ENCODE measurements around the gene MICB.
"Not testable (repeated sequence)": the region's sequence is repeated elsewhere in the genome, so short reads cannot be mapped to it uniquely, and the experiment has no call there.

Gene MICB

GRCh38 chr6:31476515-31477139 lies 21.3 kb upstream of the MICB start:
- DNase-seq = no peak

- no peak for DNase-seq
These were observed 20.4 kb upstream of the MICB start for GRCh38 chr6:31477521-31477920.

GRCh38 chr6:31478186-31478950 lies 19.6 kb upstream of the MICB start:
- DNase-seq = no peak

- DNase-seq = no peak
These were observed 18.6 kb upstream of the MICB start for GRCh38 chr6:31479151-31479932.

DNA sequence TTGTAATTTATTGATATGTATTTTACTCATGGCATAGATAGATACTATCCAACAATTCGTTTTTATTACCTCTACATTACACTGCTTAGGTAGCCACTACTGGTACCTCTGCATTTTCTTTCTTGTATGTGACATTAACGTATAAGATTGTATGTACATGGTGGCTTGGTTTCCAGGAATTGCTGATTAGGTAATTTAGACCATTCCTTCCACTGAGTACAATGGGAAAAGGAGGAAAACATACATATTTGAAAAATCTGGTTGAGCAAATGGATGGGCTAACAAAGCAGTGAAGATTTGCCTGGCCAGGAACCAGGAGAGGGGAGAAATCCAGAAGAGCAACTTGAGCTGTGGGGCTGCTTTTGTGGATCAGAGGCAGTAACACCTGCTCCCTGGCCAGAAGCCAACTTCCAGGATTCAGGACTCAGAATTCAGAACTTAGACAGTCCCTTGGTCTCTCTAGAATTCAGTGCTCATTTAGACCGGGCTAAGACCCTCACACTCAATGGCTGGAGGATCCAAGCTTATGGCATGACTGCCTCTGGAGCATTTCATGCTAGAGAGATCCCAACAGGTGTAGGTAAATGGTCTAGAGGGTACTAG lies 17.9 kb upstream of the MICB start:
- DNase-seq = no peak

GRCh38 chr6:31480574-31480973 lies 17.4 kb upstream of the MICB start:
- DNase-seq = no peak

GRCh38 chr6:31483392-31483791 lies 14.6 kb upstream of the MICB start:
- DNase-seq = no peak

- no peak for DNase-seq
These were observed 12.9 kb upstream of the MICB start for GRCh38 chr6:31485055-31485454.

GRCh38 chr6:31486065-31486837 lies 11.7 kb upstream of the MICB start:
- DNase-seq = not testable (repeated sequence)

DNA sequence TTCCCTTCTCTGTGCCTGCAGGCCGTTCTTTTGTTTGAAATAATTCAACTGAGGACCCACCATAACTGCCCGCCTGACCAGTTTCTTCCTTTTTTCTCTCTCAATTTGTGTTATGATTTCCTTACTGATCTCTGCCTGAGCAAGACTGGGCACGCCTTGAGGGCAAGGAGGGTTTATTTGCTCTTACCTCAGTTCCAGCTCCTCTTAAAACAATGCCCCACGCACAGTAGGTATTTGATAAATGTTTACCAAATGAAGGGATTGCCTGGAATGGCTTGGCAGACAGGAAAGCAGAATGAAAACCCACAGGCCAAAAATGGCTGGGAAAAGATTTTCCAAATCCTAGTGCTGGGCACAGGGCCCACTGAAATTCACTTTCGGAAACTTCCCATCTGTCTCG lies 10.3 kb upstream of the MICB start:
- not testable (repeated sequence) for DNase-seq

GRCh38 chr6:31489086-31489485 lies 8.9 kb upstream of the MICB start:
- DNase-seq = no peak

GRCh38 chr6:31490115-31490873 lies 7.7 kb upstream of the MICB start:
- no peak for DNase-seq

GRCh38 chr6:31493550-31493874 lies 4.4 kb upstream of the MICB start:
- not testable (repeated sequence) for DNase-seq

GRCh38 chr6:31493875-31494694 lies 3.9 kb upstream of the MICB start:
- DNase-seq = peak; percentile 60

GRCh38 chr6:31495580-31495979 lies 2.4 kb upstream of the MICB start:
- DNase-seq = no peak

DNA sequence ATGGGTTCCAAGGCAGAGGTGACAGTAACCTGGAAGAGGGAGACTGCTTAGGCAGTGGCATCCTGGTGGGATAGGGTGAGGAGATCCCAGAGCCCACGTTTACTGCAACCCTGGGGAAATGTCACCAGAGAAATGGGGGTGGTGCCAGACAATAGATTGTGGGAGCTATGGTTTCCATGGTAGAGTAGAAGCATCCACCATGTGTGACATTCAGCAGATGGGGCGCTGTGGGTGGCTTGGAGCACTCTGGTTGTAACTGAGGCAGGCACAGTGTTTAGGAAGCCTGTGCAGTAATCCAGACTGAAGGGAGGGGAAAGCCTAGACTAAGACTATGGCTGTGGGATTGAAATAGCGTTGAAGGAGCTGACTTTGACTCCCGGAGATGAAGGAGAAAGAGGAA lies 1.1 kb upstream of the MICB start:
- not testable (repeated sequence) for DNase-seq

GRCh38 chr6:31498748-31499147 lies 803 bp downstream of the MICB start:
- no peak for DNase-seq

DNA sequence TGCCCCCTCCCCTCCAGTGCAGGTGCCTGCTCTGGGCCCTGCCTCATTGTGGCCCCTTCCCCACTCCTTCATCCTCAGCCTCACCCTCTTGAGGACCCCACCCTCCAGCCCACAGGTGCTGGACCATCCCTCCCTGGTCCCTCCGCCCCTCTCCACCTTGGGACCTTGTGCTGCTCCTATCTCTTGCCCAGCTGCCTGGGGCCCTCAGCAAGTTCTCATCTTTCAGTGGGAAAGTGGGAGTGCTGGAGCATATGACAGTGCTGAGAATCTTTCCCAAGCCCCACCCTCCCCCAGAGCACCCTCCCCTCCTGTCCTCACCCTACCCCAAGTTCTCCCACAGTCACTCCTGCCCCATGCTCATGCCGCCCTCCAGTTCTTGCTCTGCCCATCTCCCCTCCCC lies 1.7 kb downstream of the MICB start:
- DNase-seq = not testable (repeated sequence)

DNA sequence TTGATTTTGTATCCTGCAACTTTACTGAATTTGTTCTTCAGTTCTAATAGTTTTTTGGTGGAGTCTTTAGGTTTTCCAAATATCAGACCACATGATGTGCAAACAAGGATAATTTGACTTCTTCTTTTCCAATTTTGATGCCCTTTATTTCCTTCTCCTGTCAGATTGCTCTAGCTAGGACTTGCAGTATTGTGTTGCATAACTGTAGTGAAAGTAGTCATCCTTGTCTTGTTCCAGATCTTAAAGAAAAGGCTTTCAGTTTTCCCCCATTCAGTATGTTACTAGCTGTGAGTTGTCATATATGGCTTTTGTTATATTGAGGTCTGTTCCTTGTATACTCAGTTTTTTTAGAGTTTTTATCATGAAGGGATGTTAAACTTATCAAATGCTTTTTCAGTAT lies 4.6 kb downstream of the MICB start:
- DNase-seq = peak; percentile 46

DNA sequence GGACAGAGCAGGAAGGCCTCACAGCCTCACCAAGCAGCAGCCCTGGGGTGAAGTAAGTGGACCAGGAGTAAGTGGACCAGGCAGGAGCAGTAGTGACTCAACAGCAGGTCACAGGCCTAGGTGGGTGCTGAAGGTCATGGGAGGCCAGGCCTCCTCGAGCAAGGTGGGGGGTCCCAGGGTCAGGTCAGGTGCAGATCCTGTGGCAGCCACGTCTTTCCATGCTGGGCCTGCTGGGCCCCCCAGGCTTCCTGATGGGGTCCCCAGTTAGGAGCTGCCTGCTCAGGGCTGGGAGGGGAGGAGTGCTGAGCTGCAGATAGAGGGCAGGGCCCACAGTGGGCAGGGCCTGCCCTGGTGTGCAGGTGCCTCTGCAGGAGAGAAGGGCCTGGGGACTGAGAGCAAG lies 11.1 kb downstream of the MICB start:
- DNase-seq = not testable (repeated sequence)

- no peak for DNase-seq
These were observed 12.1 kb downstream of the MICB start for GRCh38 chr6:31510007-31510406.
